Liver (tissue), 9 donors: Measurements from ENCODE around the gene CTSS. TPM values are rescaled to one million over a fixed set of nuclear protein-coding genes. Genes with fewer than 3 reads are reported as not detected.

Experiments
- DNase-seq: peaks from one replicate; pipeline ENCODE4 v3.0.0-alpha.2; 2017; ENCODE audit warnings: low spot score
- H3K27ac ChIP-seq, 2 donors: one replicate each; pipeline ENCODE4 v1.7.0; 2013; ENCODE audit warnings: inconsistent platforms in 2 of 2, low read length in 2 of 2, control low read depth in 1 of 2, low read depth in 1 of 2, mild to moderate bottlenecking in 1 of 2
- H3K27me3 ChIP-seq, 4 donors: one replicate each; pipeline versions ENCODE4 v1.6.1 to v1.7.0; 2013; ENCODE audit warnings: low read length in 3 of 4, inconsistent platforms in 1 of 4, mild to moderate bottlenecking in 1 of 4, moderate library complexity in 1 of 4; ENCODE audit not compliant: control insufficient read depth in 4 of 4, insufficient read depth in 4 of 4
- H3K36me3 ChIP-seq, 4 donors: one replicate each; pipeline versions ENCODE4 v1.6.1 to v1.7.0; 2013; ENCODE audit warnings: low read length in 3 of 4, mild to moderate bottlenecking in 3 of 4, low read depth in 1 of 4, moderate library complexity in 1 of 4; ENCODE audit not compliant: control insufficient read depth in 4 of 4, insufficient read depth in 3 of 4
- H3K4me1 ChIP-seq, 4 donors: one replicate each; pipeline versions ENCODE4 v1.6.1 to v1.7.0; 2013; ENCODE audit warnings: low read length in 3 of 4, mild to moderate bottlenecking in 3 of 4, moderate library complexity in 1 of 4; ENCODE audit not compliant: control insufficient read depth in 4 of 4, insufficient read depth in 4 of 4
- H3K4me3 ChIP-seq, 3 donors: one replicate each; pipeline versions ENCODE4 v1.6.1 to v1.7.0; 2013; ENCODE audit warnings: low read length in 3 of 3, control low read depth in 1 of 3, low read depth in 1 of 3, mild to moderate bottlenecking in 1 of 3
- H3K9ac ChIP-seq, 2 donors: one replicate each; pipeline ENCODE4 v1.7.0; 2013; ENCODE audit warnings: low read length in 2 of 2, mild to moderate bottlenecking in 2 of 2, moderate library complexity in 2 of 2, control low read depth in 1 of 2, low read depth in 1 of 2
- H3K9me3 ChIP-seq, 4 donors: one replicate each; pipeline versions ENCODE4 v1.6.1 to v1.7.0; 2013; ENCODE audit warnings: low read length in 3 of 4; ENCODE audit not compliant: control insufficient read depth in 4 of 4
- ATF3 ChIP-seq: IDR thresholded peaks from 2 replicates; pipeline ENCODE4 v1.6.1; 2016; ENCODE audit warnings: antibody characterized with exemption
- EGR1 ChIP-seq, 2 donors: IDR thresholded peaks; 2 replicates each; pipeline ENCODE4 v1.6.1; 2016 to 2018; ENCODE audit warnings: antibody characterized with exemption in 2 of 2, low read depth in 2 of 2
- FOXA1 ChIP-seq: IDR thresholded peaks from 2 replicates; pipeline ENCODE4 v1.6.1; 2016; ENCODE audit warnings: antibody characterized with exemption
- GABPA ChIP-seq, 2 donors: IDR thresholded peaks in 1 of 2; conservative IDR thresholded peaks in 1 of 2; 2 replicates each; pipeline ENCODE4 v1.6.1; 2016; ENCODE audit warnings: antibody characterized with exemption in 2 of 2, mild to moderate bottlenecking in 1 of 2, moderate library complexity in 1 of 2
- HNF4A ChIP-seq, 2 donors: conservative IDR thresholded peaks; 2 replicates each; pipeline ENCODE4 v1.6.1; 2016; ENCODE audit warnings: antibody characterized with exemption in 2 of 2, mild to moderate bottlenecking in 2 of 2
- HNF4G ChIP-seq: IDR thresholded peaks from 2 replicates; pipeline ENCODE4 v1.6.1; 2016; ENCODE audit warnings: antibody characterized with exemption
- JUND ChIP-seq, 2 donors: IDR thresholded peaks; 2 replicates each; pipeline ENCODE4 v1.6.1; 2016; ENCODE audit warnings: antibody characterized with exemption in 2 of 2
- NR2F2 ChIP-seq: IDR thresholded peaks from 2 replicates; pipeline ENCODE4 v1.6.1; 2016; ENCODE audit warnings: antibody characterized with exemption
- REST ChIP-seq: IDR thresholded peaks from 2 replicates; pipeline ENCODE4 v1.6.1; 2016; ENCODE audit warnings: antibody characterized with exemption, mild to moderate bottlenecking
- RXRA ChIP-seq, 2 donors: IDR thresholded peaks; 2 replicates each; pipeline ENCODE4 v1.6.1; 2017 to 2018; ENCODE audit warnings: antibody characterized with exemption in 2 of 2, mild to moderate bottlenecking in 1 of 2
- TAF1 ChIP-seq: conservative IDR thresholded peaks from 2 replicates; pipeline ENCODE4 v1.6.1; 2016; ENCODE audit warnings: antibody characterized with exemption, mild to moderate bottlenecking
- ZBTB33 ChIP-seq: IDR thresholded peaks from 2 replicates; pipeline ENCODE4 v1.6.1; 2016; ENCODE audit warnings: antibody characterized with exemption
- WGBS: extraction: QIAGEN DNeasy Blood & Tissue Kit; methylation state at CpG from one replicate; pipeline ENCODE4 v1.1.7; 2013; 5-methylcytosine and 5-hydroxymethylcytosine counted together
- polyA plus RNA-seq, 2 donors: library from polyadenylated mRNA; stranded (reverse) in 1 of 2; unstranded in 1 of 2; fragments of 200-250 nt in 1 of 2; fragments of >200 nt in 1 of 2; fragmentation: Nextera tagmentation in 1 of 2; extraction: Ambion mirVana in 1 of 2; gene quantifications; one replicate each; pipeline versions ENCODE4 v1.2.1 to v1.2.3, GENCODE V29; 2013 to 2015
- total RNA-seq, 2 donors: library from RNA; depleted of rRNA; stranded (reverse); fragments of >200 nt; gene quantifications; one replicate each; pipeline ENCODE4 v1.2.3, GENCODE V29; 2014
- donor health status: healthy.
- donor health status: healthy.
- donor health status: healthy.
- donor health status: healthy.
- donor health status: healthy.

The CTSS gene
- total and polyA plus RNA-seq, 4 donors, result 17.3 to 122 (median 62.4) TPM

- Histone ChIP-seq H3K4me3 (no peak overlapping the region), H3K4me1 (peaks cover 0 to 10% (median 2%) of the 10 kb centered on the region in 4 donors), H3K9me3 (no peaks in the 10 kb centered on the region), H3K36me3 (peaks cover 0 to 2% (median 0%) of the 10 kb centered on the region in 4 donors), H3K27ac (no peak overlapping the region), H3K27me3 (no peaks in the 10 kb centered on the region), H3K9ac (no peak overlapping the region)
- WGBS, result 91% methylated on average over 3 of the region's 3 CpGs
- DNase-seq, result no peak
- TF ChIP-seq HNF4G, result no peak
These were observed 2.6 kb downstream of the CTSS start for GRCh38 chr1:150763018-150763417.

- no peak for TF ChIP-seq ZBTB33
- no peak for TF ChIP-seq RXRA (IDR thresholded peaks at IDR 0.05)
- TF ChIP-seq HNF4G, result no peak
- no peak for TF ChIP-seq ATF3
- no peak for TF ChIP-seq NR2F2
- TF ChIP-seq FOXA1, result no peak
- 87% methylated on average over 2 of the region's 2 CpGs for WGBS
- no peak overlapping the region for H3K27ac ChIP-seq
These were observed 3.0 kb downstream of the CTSS start for GRCh38 chr1:150762552-150762951.

GRCh38 chr1:150761801-150762200 is 3.8 kb downstream of the CTSS start:
- Histone ChIP-seq H3K4me3 (no peak overlapping the region), H3K27me3 (no peaks in the 10 kb centered on the region), H3K36me3 (peaks cover 0 to 7% (median 3%) of the 10 kb centered on the region in 4 donors), H3K9ac (no peak overlapping the region), H3K4me1 (peaks cover 0 to 10% (median 2%) of the 10 kb centered on the region in 4 donors), H3K9me3 (no peaks in the 10 kb centered on the region), H3K27ac (no peak overlapping the region)
- no peak for DNase-seq
- TF ChIP-seq HNF4G, result no peak
- TF ChIP-seq ATF3, result no peak
- no peak for TF ChIP-seq TAF1
- no peak for TF ChIP-seq GABPA (IDR thresholded peaks at IDR 0.05 in 1 of 2, conservative IDR thresholded peaks at IDR 0.05 in 1 of 2)
- TF ChIP-seq EGR1 (IDR thresholded peaks at IDR 0.05; ENCODE audit: low read depth in 2 of 2), result no peak
- TF ChIP-seq RXRA (IDR thresholded peaks at IDR 0.05), result no peak
- TF ChIP-seq NR2F2, result no peak
- TF ChIP-seq JUND (IDR thresholded peaks at IDR 0.05), result no peak
- TF ChIP-seq REST, result no peak
- no peak for TF ChIP-seq HNF4A (conservative IDR thresholded peaks at IDR 0.05)
- no peak for TF ChIP-seq FOXA1
- no peak for TF ChIP-seq ZBTB33
- 84% methylated on average over 1 of the region's 1 CpG for WGBS

More at GRCh38 chr1:150762552-150762951, 3.0 kb downstream of the CTSS start:
- Histone ChIP-seq H3K4me3 (no peak overlapping the region), H3K4me1 (peaks cover 0 to 10% (median 2%) of the 10 kb centered on the region in 4 donors), H3K9me3 (no peaks in the 10 kb centered on the region), H3K36me3 (peaks cover 0 to 3% (median 1%) of the 10 kb centered on the region in 4 donors), H3K27me3 (no peaks in the 10 kb centered on the region), H3K9ac (no peak overlapping the region)
- no peak for DNase-seq
